Endothelial cell of umbilical vein (primary cell): ENCODE data around the gene FSIP1.

Experiments
- CTCF ChIP-seq, 2 donors: IDR thresholded peaks; 1 replicate in 1 of 2; 2 replicates in 1 of 2; pipeline ENCODE4 v1.5.1; 2011; ENCODE audit warnings: low read length in 2 of 2, mild to moderate bottlenecking in 2 of 2, moderate library complexity in 2 of 2, control low read depth in 1 of 2, inconsistent platforms in 1 of 2, low read depth in 1 of 2; ENCODE audit not compliant: insufficient read depth in 1 of 2; ENCODE audit errors: extremely low read depth in 1 of 2
- EZH2 ChIP-seq: IDR thresholded peaks from 2 replicates; pipeline ENCODE4 v1.6.1; 2012; ENCODE audit warnings: borderline replicate concordance, low read depth, mild to moderate bottlenecking, moderate library complexity, low read length, inconsistent platforms; ENCODE audit not compliant: severe bottlenecking
- FOS ChIP-seq: IDR thresholded peaks from 2 replicates; pipeline ENCODE4 v1.6.1; 2011; ENCODE audit warnings: mild to moderate bottlenecking, low read length, moderate library complexity, borderline replicate concordance; ENCODE audit not compliant: insufficient read depth
- JUN ChIP-seq: IDR thresholded peaks from 2 replicates; pipeline ENCODE4 v1.6.1; 2011; ENCODE audit warnings: borderline replicate concordance, low read depth; ENCODE audit not compliant: insufficient read length, insufficient read depth
- MAX ChIP-seq: IDR thresholded peaks from 2 replicates; pipeline ENCODE4 v1.6.1; 2011; ENCODE audit not compliant: insufficient read depth, insufficient read length
- MYC ChIP-seq: IDR thresholded peaks from one replicate; pipeline ENCODE4 v1.6.1; 2011; ENCODE audit warnings: mild to moderate bottlenecking, low read depth, low read length
- POLR2A ChIP-seq: IDR thresholded peaks from 2 replicates; pipeline ENCODE4 v1.6.1; 2012; ENCODE audit warnings: low read depth, mild to moderate bottlenecking, control low read depth, low read length
- POLR2AphosphoS5 ChIP-seq: IDR thresholded peaks from 2 replicates; pipeline ENCODE4 v1.6.1; 2012; ENCODE audit warnings: low read depth, mild to moderate bottlenecking, control low read depth, low read length, moderate library complexity; ENCODE audit not compliant: insufficient read depth

GRCh38 chr15:39672184-39672583, 110.5 kb downstream of the FSIP1 start:
- TF ChIP-seq CTCF (IDR thresholded peaks at IDR 0.05; ENCODE audit: extremely low read depth in 1 of 2, insufficient read depth in 1 of 2, low read depth in 1 of 2, low read length in 2 of 2) = no peak
- TF ChIP-seq POLR2AphosphoS5 = no peak
- no peak for TF ChIP-seq JUN
- TF ChIP-seq POLR2A = no peak
- TF ChIP-seq EZH2 = no peak
- no peak for TF ChIP-seq MYC
- TF ChIP-seq FOS = no peak
- no peak for TF ChIP-seq MAX
